CD4-positive, alpha-beta T cell treated with Interferon alpha-2 for 1 hour (primary cell): ENCODE measurements around the gene LRRC52.

ENCODE experiments used
- DNase-seq, 2 donors: peaks; one replicate each; pipeline ENCODE4 v3.0.0-alpha.2; 2020 to 2022

The LRRC52 gene

GRCh38 chr1:165543532-165544438 is at the start of gene LRRC52:
LRRC52 (plus strand) TSS chr1:165544000; CDS start chr1:165544297, 297 bp downstream.
- DNase-seq: no peak

GRCh38 chr1:165494949-165495857 is 48.6 kb upstream of the LRRC52 start:
- no peak for DNase-seq

- no peak for DNase-seq
Observed at GRCh38 chr1:165495858-165496205, 48.0 kb upstream of the LRRC52 start.

GRCh38 chr1:165496501-165496900 is 47.3 kb upstream of the LRRC52 start:
- DNase-seq: no peak

- no peak for DNase-seq
Observed at GRCh38 chr1:165497069-165498013, 46.5 kb upstream of the LRRC52 start.

GRCh38 chr1:165501330-165501969 is 42.4 kb upstream of the LRRC52 start:
- DNase-seq: no peak

GRCh38 chr1:165501970-165502348 is 41.8 kb upstream of the LRRC52 start:
- no peak for DNase-seq

GRCh38 chr1:165507570-165507969 is 36.2 kb upstream of the LRRC52 start:
- DNase-seq: no peak

- DNase-seq: no peak
Observed at GRCh38 chr1:165508291-165508690, 35.5 kb upstream of the LRRC52 start.

GRCh38 chr1:165512816-165513215 is 31.0 kb upstream of the LRRC52 start:
- DNase-seq: no peak

GRCh38 chr1:165516469-165516868 is 27.3 kb upstream of the LRRC52 start:
- DNase-seq: no peak

- DNase-seq: no peak
Observed at GRCh38 chr1:165520646-165521045, 23.2 kb upstream of the LRRC52 start.

- DNase-seq: no peak
Observed at GRCh38 chr1:165524639-165525285, 19.0 kb upstream of the LRRC52 start.

GRCh38 chr1:165525708-165526107 is 18.1 kb upstream of the LRRC52 start:
- DNase-seq: no peak

GRCh38 chr1:165527251-165528007 is 16.4 kb upstream of the LRRC52 start:
- no peak for DNase-seq

- no peak for DNase-seq
Observed at GRCh38 chr1:165531021-165531420, 12.8 kb upstream of the LRRC52 start.

- no peak for DNase-seq
Observed at GRCh38 chr1:165532053-165532452, 11.7 kb upstream of the LRRC52 start.

GRCh38 chr1:165533254-165533653 is 10.5 kb upstream of the LRRC52 start:
- DNase-seq: no peak

- no peak for DNase-seq
Observed at GRCh38 chr1:165536016-165536415, 7.8 kb upstream of the LRRC52 start.

GRCh38 chr1:165537356-165538109 is 6.3 kb upstream of the LRRC52 start:
- no peak for DNase-seq
